ENCODE results near the gene CDC42BPA. TPM values are rescaled to one million over a fixed set of nuclear protein-coding genes. Genes with fewer than 3 reads are reported as not detected.
A peak's percentile ranks its signal among the peaks of the same experiment; 100 is the strongest.

CDC42BPA gene
- total and polyA plus RNA-seq, 12 donors, result 7.4 to 73.8 (median 37.2) TPM

- H3K27ac ChIP-seq, result no peak overlapping the region
Observed at GRCh38 chr1:226971765-226972164, 346.5 kb downstream of the CDC42BPA start.

GRCh38 chr1:226967665-226968064, 350.6 kb downstream of the CDC42BPA start:
- peaks cover 0 to 58% of the 10 kb centered on the region in 2 donors for H3K36me3 ChIP-seq (replicated peaks in 1 of 2)
- H3K9me3 ChIP-seq (replicated peaks in 1 of 3), result no peaks in the 10 kb centered on the region
- peak; percentile 73 to 94 (median 90) for DNase-seq
- H3K27me3 ChIP-seq, result no peaks in the 10 kb centered on the region
- no peak overlapping the region for H3K4me3 ChIP-seq
- H3K4me1 ChIP-seq (replicated peaks in 1 of 2), result peaks cover 3 to 25% of the 10 kb centered on the region in 2 donors
- peak in 3 of 6 experiments; percentile 16 to 21 (median 17) for TF ChIP-seq CTCF (IDR thresholded peaks at IDR 0.05)
- TF ChIP-seq POLR2A (IDR thresholded peaks at IDR 0.05), result no peak
- 33 to 48% (median 47%) methylated on average over 3 of the region's 3 CpGs for WGBS, 4 donors
- intact Hi-C loops (cut with DNase I), result no loop called here
- peak overlapping the region in 4 of 5 donors; percentile 13 to 79 (median 48) for H3K27ac ChIP-seq

More at GRCh38 chr1:226971765-226972164, 346.5 kb downstream of the CDC42BPA start:
- DNase-seq, result no peak
- Histone ChIP-seq H3K27me3 (no peaks in the 10 kb centered on the region), H3K4me1 (replicated peaks in 1 of 2) (peaks cover 34 to 49% of the 10 kb centered on the region in 2 donors), H3K36me3 (replicated peaks in 1 of 2) (peaks cover 0 to 28% of the 10 kb centered on the region in 2 donors), H3K9me3 (replicated peaks in 1 of 3) (no peaks in the 10 kb centered on the region), H3K4me3 (no peak overlapping the region)
- 90 to 100% (median 97%) methylated on average over 1 of the region's 1 CpG for WGBS, 4 donors
- TF ChIP-seq POLR2A (IDR thresholded peaks at IDR 0.05) (no peak), CTCF (IDR thresholded peaks at IDR 0.05) (no peak)
- intact Hi-C loops (cut with DNase I), result no loop called here

GRCh38 chr1:226966683-226967082, 351.6 kb downstream of the CDC42BPA start:
- 91 to 98% (median 95%) methylated on average over 4 of the region's 4 CpGs for WGBS, 4 donors
- DNase-seq, result no peak
- H3K36me3 ChIP-seq (replicated peaks in 1 of 2), result peaks cover 0 to 61% of the 10 kb centered on the region in 2 donors

More at GRCh38 chr1:226966683-226967082, 351.6 kb downstream of the CDC42BPA start:
- Histone ChIP-seq H3K27me3 (no peaks in the 10 kb centered on the region), H3K4me1 (replicated peaks in 1 of 2) (peaks cover 4 to 21% of the 10 kb centered on the region in 2 donors), H3K4me3 (no peak overlapping the region), H3K9me3 (replicated peaks in 1 of 3) (no peaks in the 10 kb centered on the region), H3K27ac (peak overlapping the region in 2 of 5 donors; percentile 34 to 62)
- intact Hi-C loops (cut with DNase I), result no loop called here
- TF ChIP-seq POLR2A (IDR thresholded peaks at IDR 0.05), result no peak
- TF ChIP-seq CTCF (IDR thresholded peaks at IDR 0.05), result no peak
